GM18511 (cell line): ENCODE measurements around the gene GABRA6.
"Not testable (repeated sequence)": the region's sequence is repeated elsewhere in the genome, so short reads cannot be mapped to it uniquely, and the experiment has no call there.

Experiments
- ATAC-seq: cut with Tn5 transposase; IDR thresholded peaks from one replicate; pipeline ENCODE4 v1.9.1; 2021; ENCODE audit warnings: mild to moderate bottlenecking, moderate library complexity; ENCODE audit not compliant: unreplicated experiment

Gene GABRA6

DNA sequence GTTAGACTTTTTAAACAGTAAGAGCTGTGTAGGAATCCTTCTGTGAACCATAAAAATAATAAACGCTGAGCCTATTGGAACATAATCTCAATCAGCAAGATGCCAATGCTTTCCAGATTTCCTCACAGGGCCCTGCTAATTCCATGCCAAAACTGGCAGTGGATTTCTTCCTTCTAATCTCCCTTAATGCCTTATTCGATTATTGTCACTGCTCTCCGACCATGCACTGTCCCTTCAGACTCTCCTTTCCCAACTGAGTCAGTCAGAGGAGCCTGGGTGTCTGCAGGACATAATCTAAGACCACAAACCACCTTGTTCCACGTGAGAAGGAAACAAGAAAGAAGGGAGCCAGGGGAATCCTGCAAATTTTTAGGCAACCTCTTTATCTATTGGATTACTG is at the start of gene GABRA6:
Gene GABRA6, plus strand, starts transcription at position 261 of the 400 bp plus-strand sequence. CDS start 269 bp downstream, outside the sequence.
- no peak for ATAC-seq

DNA sequence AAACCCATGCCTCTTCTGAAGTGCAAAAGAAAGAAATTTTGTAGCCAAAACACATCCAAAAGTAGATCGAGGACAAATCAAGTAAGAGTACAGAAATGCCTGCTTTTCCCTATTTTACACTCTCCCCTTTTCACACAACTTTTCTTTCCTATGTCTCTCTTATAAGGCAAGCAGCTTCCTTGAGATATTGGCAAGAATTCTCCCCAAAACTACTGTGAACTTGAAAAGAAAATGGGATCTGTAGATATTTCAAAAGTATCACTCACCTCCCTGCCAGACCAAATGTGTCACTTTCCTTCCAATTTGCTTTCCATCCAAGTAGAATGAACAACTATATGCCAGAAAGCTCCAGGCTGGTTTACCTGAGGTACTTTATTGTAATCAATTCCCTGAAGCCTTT is 47.9 kb upstream of the GABRA6 start:
- no peak for ATAC-seq

DNA sequence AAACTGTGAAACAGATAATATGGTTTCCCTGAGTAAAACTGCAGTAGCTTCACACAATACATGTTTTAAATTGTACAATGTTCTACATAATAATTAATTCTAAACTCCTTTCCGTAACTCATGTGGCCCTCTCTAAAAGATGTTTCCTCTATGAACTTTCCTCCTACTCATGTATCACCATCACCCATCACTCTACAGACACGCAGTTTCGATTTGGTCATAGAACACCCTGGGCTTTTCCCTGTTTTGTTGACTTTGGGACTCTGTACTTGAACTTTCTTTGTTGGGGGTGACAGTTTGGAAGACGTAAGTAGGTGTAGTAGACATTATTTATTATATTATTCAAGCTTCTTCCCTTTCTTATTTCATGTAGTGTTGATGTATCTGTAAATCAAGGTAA is 44.1 kb upstream of the GABRA6 start:
- ATAC-seq, result no peak

DNA sequence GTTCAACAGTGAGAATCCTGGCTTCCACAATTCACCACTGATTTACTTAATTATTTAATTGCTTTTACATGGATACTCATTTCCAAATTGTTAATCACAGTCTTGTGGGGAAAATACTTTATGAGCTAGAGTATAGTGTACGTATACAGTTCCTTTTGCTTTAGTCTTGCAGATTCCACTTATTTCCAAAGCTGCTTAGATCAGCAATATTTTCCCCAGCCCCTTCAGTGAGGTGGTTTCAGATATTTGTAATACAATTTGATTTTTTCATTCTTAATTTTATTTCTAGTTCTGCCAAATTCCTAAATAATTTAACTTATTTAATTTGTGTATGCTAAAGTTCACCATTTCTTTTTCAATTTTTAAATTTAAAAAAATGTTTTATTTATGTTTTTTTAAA is 40.3 kb upstream of the GABRA6 start:
- no peak for ATAC-seq

DNA sequence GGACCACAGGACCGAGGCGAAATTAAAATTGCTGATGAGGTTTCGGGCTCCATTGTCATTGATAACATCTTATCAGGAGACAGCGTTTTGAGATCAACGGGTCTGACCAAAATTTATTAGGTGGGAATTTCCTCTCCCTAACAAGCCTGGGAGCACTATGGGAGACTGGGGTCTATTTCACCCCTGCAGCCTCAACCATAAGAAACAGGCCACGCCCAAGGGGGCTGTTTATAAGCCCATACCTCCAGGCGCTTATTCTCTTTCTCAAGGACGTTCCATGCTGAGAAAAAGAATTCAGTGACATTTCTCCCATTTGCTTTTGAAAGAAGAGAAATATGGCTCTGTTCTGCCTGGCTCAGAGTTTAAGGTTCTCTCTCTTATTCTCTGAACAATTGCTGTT is 33.6 kb upstream of the GABRA6 start:
- ATAC-seq, result not testable (repeated sequence)

DNA sequence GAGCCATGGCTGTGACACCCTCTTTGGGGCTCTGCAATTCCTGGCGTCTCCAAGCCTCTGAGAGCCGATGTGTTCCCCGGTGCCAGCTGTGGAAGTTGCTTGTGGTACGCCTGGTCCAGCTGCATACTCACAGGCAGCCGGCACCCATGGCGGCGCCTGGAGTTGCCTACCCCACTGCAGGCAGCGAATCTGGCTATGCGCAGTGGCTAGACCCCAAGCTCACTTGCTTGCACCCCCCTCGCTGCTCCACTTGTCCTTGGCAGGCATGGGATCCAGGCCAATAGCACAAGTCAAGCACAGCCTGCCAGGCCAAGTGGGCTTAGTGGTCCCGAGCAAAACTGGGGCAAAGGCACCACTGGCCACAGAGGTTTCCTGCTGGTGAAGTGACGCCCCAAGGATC is 24.7 kb upstream of the GABRA6 start:
- no peak for ATAC-seq

DNA sequence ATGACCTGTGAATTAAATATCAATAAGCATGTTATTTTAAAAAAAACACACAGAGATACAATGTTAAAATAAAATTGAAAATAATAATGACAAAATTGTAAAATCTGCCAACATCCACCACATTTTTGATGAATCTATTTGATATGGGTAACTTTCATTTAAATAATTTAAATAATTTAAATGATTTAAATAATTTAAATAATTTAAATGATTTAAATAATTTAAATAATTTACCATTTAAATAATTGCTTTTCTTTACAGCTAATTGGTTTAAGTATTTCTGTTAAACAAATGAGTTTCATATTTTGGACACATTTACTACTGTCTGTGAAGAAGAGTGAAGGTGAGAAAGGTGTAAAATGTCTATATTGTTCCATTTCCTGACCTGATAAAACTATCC is 22.1 kb upstream of the GABRA6 start:
- ATAC-seq, result no peak

DNA sequence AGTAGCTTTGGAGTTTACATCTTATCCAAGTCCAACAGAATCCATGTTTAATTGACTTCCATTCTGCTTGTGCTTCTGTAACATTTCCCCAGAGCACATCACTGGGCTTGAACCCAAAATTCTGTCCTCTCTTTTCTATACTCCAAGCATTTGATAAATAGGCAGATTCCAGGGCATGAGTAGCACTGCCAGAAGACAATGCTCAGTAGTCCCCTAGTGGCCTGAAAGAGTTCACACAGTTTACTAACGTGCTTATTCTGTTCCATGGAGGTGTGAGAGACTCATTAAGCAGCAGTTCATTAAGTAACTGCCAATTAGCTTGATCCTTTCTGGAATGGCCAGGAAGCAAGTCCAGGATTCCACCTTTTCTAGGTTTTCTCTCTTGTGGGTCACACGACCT is 9.4 kb upstream of the GABRA6 start:
- ATAC-seq, result peak; percentile 91

DNA sequence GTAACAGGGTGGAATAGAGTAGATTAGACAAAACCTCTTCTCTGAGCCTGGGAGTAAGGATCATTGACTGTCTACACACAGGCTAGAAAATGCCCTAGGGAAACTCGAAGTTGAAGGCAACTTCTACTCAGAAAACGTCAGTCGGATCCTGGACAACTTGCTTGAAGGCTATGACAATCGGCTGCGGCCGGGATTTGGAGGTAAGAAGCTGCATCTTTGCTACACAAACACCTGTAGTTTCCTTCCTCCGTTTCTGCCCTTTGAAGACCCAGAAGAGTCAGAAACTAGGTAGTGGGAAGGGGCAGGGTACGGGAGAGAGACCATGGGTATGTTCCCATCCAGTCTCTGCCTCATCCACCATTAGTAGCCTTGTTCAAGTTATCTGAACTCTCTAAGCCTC is 628 bp downstream of the GABRA6 start:
- ATAC-seq, result no peak

DNA sequence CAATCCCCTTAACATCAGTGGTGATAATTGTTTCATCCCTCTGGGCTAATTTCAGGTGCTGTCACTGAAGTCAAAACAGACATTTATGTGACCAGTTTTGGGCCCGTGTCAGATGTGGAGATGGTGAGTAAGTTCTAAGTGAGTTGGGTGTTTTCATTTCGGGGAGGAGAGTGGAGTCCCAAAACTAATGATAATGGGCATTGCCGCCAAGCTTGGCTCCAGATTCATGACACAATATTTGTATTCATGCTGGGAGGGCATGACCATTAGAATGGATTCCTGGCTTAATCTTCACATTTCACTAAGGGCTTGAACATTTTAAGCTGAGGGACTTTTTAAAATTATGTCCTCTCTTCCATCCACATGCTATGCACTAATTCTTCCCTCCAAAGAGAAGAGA is 1.4 kb downstream of the GABRA6 start:
- no peak for ATAC-seq

DNA sequence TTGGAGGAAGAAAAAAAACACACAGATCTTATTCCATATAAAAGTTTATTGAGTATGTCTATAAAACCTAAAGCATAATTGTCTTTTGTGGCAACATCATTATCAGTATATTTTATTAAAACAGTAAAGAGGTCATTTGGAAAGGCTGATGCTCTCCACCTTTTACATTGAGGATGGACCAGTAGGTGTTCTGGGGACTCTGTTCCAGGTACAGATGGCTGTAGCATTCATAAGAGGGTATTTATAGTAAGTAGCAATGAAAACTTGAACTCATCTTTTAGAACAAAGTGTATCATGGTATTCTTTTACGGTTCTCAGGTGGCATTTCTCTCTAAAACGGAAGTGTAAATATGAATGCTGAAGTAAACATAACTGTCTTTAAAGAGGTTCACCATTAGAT is 1.8 kb downstream of the GABRA6 start:
- ATAC-seq, result no peak

DNA sequence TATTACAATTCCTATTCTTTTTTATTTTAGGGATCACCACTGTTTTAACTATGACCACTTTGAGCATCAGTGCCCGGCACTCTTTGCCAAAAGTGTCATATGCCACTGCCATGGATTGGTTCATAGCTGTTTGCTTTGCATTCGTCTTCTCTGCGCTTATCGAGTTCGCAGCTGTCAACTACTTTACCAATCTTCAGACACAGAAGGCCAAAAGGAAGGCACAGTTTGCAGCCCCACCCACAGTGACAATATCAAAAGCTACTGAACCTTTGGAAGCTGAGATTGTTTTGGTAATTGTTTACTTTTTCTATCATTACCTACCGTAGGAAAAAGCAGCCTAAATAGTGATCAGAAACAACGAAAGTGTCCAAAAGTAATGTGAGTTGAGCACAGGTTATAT is 6.4 kb downstream of the GABRA6 start:
- ATAC-seq, result no peak

DNA sequence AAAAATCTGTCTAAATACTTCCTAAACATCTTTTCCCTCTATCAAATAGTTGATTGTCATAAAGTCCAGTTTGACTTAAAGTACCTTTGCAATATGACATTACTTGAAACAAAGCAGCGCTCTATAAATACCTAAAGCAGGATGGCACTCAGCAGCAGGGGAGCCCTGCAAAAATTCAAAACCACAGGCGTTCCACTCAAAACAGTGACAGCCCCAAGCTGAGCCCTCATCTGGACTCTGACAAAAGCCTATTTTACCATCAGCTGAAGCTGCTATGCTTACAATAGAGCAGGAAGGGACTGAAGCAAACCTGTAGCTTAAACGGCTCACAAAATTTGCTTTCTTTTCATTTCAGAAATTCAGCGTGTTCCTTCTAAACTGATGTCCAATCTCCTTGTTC is 11.5 kb downstream of the GABRA6 start:
- no peak for ATAC-seq

DNA sequence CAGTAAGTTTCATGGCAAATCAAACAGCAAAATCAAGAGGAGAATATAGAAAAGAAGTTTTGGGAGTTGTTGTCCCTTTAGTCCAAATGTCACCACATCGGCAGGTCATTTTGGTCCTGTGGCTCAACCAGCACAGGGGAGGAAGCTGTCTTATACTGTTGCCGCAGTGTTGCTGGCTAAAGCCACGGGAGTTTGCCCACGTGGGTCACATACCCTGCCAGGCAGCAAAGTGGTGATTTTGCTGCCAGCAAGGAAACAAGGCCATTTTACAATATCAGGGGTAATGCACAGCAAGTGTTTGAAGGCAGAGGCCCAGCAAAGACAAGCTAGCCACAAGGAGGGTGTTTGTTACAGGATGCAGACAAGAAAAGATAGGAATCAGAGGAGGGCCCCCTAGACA is 14.5 kb downstream of the GABRA6 start:
- ATAC-seq, result no peak

DNA sequence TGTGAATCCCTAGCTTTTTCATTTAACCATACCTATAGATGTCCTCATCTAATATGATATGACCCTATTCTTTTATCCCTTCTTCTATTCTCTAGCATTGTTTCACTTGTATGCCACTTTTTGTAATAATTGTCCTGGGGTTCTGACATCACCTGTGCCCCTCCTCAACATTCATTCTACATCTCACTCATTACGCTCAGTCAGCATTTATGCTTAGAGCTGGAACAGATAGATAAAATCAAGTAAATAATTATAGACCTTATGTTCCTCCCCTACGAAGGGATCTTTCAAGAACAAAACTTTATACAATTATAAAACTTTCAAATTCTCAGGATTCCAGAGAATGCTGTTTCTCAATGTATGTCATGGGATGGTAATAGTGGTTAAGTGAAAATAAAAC is 18.0 kb downstream of the GABRA6 start:
- no peak for ATAC-seq

DNA sequence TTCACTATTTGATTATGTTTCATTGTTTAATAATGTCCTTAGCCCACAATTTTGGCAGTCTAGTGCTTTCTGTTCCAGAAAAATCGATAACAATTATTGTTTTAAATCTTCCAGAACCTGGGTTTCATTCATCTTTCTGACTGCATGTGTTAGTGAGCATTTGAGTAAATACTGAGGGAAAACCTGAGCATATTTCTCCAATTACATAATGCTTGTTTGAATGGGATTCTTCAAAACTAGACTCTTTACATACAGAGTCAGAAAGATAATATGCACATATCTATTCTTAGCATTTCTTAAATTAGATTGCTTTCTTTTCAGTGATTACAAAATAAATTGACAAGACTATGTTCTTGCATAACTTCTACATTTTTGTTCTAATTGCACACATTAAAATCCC is 21.9 kb downstream of the GABRA6 start:
- no peak for ATAC-seq

DNA sequence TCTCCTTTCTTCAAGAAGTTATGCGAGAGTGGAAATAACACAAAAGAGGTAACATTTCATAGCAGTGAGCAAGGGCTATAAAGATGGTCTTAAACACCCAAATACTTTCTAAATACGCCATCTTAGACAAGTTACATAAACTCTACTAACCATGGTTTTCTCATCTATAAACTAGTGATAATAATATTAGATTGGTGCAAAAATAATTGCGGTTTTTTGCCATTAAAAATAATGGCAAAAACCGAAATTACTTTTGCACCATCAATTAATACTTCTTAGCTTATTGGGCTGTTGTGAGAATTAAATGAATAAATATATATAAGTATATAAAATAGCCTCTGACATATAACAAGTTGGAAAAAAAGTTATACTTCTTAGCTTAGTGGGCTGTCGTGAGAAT is 23.7 kb downstream of the GABRA6 start:
- no peak for ATAC-seq

DNA sequence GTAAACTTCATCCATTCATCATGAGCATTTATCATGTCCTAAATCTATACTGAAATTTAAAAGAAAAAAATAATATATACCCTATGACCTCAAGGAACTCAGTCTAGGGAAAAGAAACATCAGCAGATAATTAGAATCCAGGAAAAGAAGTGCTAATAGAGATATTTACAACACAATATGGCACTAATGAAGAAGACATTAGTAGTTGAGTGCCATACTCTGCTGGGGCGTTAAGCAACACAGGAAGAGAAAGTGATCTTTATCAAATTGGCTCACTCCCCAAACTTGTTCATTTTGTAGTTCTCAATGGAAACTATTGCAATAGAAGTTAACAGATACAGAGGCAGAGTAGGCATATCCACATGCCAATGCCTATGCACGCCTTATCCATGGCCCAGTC is 27.5 kb downstream of the GABRA6 start:
- ATAC-seq, result no peak

DNA sequence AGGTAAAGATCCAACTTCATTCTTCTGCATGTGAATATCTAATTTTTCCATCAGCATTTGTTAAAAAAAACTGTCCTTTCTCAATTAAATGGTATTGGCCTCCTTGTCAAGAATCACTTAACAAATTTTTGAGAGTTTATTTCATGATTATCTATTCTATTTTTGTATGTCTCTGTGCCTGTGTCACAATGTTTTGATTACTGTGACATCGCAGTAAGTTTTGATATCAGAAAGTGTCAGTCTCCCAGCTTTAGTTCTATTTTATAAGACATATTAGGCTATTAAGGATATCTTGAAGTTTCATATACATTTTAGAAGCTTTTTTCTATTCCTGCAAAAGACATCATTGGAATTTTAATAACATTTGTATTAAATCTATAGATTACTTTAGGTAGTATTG is 33.6 kb downstream of the GABRA6 start:
- no peak for ATAC-seq

DNA sequence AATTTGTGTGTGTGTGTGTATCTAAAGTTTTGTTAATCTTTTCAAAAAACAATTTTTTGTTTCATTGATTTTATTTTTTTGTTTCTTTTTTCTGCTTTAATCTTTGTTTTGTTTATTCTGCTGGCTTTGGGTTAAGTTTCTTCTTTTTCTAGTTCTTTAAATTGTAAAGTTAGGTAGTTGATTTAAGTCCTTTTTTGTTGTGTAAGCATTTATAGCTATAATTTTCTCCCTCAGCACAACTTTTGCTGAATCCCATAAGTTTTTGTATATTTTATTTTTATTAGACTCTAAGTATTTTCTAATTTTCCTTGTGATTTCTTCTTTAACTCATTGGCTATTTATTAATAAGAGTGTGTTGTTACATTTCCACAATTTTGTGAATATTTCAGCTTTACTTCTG is 34.9 kb downstream of the GABRA6 start:
- no peak for ATAC-seq

DNA sequence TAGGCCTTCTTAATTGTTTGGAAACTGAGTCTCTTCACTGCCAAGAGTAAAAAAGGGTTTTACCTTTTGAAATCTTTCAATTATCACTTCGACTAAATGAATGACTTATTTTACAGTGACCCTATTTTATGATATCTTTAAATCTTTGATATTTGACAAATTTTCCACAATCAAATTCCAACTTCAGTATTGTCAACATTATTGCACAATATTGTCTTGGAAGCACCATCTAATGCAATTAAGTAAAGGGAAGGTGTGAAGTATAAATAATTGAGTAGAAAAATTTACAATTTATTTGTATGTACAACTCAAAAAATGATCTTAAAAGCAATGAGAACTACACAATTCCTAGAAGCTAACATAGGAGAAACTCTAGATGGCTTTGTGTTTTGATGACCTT is 49.2 kb downstream of the GABRA6 start:
- ATAC-seq, result no peak

DNA sequence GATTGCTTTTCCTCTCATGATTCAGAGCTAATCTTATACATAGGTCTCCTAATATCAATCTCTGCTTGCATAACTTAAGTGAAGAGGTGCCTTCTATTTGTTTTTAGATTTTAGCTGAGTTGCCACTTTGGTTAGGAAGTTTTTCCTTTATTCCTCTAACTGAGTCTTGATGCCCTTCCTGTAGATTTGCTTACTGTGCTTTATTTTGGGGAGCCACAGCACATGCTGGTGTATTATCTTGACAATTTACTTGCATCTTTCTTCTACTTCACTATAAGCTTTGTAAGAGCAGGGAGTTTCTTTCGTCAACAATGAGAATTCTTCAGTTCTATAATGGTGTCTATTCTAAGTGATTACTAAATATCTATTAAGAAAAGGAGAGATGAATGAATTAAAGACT is 54.9 kb downstream of the GABRA6 start:
- ATAC-seq, result no peak

DNA sequence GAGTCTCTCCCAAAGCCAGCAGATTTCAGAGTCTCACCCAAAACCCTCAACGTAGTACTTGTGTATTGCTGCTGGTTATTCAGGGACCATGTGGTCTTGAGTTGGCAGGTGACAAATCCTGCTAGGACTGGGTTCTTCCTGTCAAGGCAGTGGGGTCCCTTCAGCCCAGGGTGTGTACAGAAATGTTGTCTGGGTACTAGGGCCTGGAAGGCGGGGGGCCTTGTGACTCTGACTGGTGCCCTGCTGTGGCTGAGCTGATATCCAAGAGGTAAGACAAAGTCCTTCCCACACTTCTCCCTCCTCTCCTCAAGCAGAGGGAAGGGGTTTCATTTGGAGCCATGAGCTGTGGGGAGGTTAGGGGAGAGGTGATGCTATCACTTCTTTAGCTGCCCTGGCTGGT is 58.8 kb downstream of the GABRA6 start:
- ATAC-seq, result no peak

DNA sequence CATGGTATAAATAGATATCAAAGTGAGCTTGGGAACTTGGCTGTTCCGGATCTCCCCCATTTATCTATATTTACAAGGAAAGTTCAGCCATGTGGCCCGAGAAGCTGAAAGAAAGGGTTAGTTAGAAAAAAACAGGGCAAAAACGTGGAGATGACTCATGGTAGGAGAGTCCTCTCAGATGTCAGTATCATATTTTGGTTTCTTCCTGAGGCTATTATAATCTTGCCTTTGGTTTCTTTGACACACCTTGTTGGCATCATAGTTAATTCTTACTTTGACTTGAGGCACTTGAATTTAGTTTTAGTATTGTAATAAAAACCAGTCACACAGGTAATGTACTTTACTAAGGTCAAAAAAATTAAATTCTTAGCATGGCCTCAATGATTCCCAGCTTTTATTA is 59.9 kb downstream of the GABRA6 start:
- no peak for ATAC-seq
